ENCODE measurements around the gene ARHGAP26. TPM values are rescaled to one million over a fixed set of nuclear protein-coding genes. Genes with fewer than 3 reads are reported as not detected.

Gene ARHGAP26
- total RNA-seq, 4 donors from 2014 or later, result 11.0 to 23.3 (median 14.3) TPM

DNA sequence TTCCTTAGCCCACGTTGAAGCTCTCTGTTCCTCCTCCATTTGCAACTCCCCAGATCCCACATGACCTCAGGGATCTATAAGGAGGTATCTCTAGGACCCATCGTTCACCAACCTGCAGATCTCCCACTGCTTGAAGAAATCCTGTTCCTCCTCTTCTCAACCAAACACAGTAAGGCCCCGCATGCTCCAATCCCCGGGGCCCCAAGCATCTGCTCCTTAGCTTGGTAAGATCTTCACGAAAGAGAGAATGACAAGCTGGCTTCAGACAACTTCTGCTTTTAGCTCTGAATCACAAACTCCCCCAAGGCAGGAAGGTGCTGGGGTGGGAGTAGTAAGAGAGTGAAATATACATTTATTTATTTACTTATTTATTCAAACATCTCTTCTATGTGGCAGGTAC is 33.0 kb upstream of the ARHGAP26 start:
- H3K4me3 ChIP-seq (ENCODE audit: low read depth, poor library complexity, severe bottlenecking), result no peak overlapping the region
- no peak for TF ChIP-seq POLR2A (IDR thresholded peaks at IDR 0.05)
- TF ChIP-seq, protein P1, sequence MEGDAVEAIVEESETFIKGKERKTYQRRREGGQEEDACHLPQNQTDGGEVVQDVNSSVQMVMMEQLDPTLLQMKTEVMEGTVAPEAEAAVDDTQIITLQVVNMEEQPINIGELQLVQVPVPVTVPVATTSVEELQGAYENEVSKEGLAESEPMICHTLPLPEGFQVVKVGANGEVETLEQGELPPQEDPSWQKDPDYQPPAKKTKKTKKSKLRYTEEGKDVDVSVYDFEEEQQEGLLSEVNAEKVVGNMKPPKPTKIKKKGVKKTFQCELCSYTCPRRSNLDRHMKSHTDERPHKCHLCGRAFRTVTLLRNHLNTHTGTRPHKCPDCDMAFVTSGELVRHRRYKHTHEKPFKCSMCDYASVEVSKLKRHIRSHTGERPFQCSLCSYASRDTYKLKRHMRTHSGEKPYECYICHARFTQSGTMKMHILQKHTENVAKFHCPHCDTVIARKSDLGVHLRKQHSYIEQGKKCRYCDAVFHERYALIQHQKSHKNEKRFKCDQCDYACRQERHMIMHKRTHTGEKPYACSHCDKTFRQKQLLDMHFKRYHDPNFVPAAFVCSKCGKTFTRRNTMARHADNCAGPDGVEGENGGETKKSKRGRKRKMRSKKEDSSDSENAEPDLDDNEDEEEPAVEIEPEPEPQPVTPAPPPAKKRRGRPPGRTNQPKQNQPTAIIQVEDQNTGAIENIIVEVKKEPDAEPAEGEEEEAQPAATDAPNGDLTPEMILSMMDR (IDR thresholded peaks at IDR 0.05), result no peak
- 81 to 86% methylated on average over 5 of the region's 5 CpGs for WGBS, 2 donors
- intact Hi-C loops (cut with DNase I; ENCODE audit: low total_unique reads), result no loop called here
- no peak for DNase-seq (ENCODE audit: low spot score in 2 of 2)

- WGBS, 2 donors, result 55 to 63% methylated on average over 6 of the region's 6 CpGs
- no peak overlapping the region for H3K4me3 ChIP-seq (ENCODE audit: low read depth, poor library complexity, severe bottlenecking)
- no peak for DNase-seq (ENCODE audit: low spot score in 2 of 2)
- intact Hi-C loops (cut with DNase I; ENCODE audit: low total_unique reads), result no loop called here
- TF ChIP-seq POLR2A (IDR thresholded peaks at IDR 0.05), result no peak
Observed at GRCh38 chr5:142740474-142741242, 29.5 kb upstream of the ARHGAP26 start.

DNA sequence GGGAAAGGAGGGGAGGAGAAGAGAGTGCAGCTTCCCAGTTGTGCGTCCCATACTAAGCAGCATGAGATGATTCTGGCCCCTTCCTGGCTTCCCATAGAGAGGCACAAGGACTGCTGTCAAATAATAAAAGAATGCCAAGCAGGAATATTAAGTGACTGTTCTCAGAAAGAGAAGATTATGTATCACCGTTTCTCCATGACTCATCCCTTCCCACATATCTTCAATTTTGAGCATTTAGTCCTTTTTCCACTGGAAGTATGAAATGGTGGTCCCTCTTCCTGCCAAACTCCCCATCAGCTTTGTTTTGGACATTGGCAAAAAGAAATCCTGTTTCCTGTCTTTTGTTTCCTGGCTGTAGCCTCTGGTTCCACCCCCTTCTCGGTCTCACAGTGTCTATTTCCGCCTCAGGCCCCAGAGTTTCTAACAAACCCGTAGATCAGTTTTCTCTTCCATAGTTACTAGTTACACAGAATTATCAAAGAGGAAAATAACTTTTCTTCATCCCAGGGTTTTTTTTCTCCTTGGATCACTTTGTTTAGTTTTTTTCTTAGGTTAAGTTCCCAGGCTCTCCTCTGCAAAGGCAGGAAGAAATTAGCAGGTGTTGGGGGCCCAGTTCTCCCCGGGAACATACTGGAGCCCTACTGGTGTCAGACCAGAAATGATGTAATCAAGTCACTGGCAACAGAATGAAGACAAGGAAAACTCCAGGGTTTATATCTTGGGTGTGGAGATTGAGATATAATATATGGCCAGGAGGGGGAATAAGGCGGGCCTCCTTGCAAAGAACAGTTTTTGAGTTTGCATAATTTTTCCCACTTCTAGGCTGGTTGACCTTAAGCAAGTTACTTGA is 26.4 kb upstream of the ARHGAP26 start:
- H3K4me3 ChIP-seq (ENCODE audit: low read depth, poor library complexity, severe bottlenecking), result no peak overlapping the region
- WGBS, 2 donors, result 45 to 47% methylated on average over 7 of the region's 7 CpGs
- intact Hi-C loops (cut with DNase I; ENCODE audit: low total_unique reads), result no loop called here
- no peak for DNase-seq (ENCODE audit: low spot score in 2 of 2)
- TF ChIP-seq, protein P1 (IDR thresholded peaks at IDR 0.05), result no peak
- no peak for TF ChIP-seq POLR2A (IDR thresholded peaks at IDR 0.05)

- no peak for DNase-seq (ENCODE audit: low spot score in 2 of 2)
- no peak overlapping the region for H3K4me3 ChIP-seq (ENCODE audit: low read depth, poor library complexity, severe bottlenecking)
- intact Hi-C loops (cut with DNase I; ENCODE audit: low total_unique reads), result no loop called here
- 95 to 96% methylated on average over 4 of the region's 4 CpGs for WGBS, 2 donors
- TF ChIP-seq, protein P1 (IDR thresholded peaks at IDR 0.05), result no peak
- TF ChIP-seq POLR2A (IDR thresholded peaks at IDR 0.05), result no peak
Observed at GRCh38 chr5:142745268-142745667, 24.9 kb upstream of the ARHGAP26 start.

DNA sequence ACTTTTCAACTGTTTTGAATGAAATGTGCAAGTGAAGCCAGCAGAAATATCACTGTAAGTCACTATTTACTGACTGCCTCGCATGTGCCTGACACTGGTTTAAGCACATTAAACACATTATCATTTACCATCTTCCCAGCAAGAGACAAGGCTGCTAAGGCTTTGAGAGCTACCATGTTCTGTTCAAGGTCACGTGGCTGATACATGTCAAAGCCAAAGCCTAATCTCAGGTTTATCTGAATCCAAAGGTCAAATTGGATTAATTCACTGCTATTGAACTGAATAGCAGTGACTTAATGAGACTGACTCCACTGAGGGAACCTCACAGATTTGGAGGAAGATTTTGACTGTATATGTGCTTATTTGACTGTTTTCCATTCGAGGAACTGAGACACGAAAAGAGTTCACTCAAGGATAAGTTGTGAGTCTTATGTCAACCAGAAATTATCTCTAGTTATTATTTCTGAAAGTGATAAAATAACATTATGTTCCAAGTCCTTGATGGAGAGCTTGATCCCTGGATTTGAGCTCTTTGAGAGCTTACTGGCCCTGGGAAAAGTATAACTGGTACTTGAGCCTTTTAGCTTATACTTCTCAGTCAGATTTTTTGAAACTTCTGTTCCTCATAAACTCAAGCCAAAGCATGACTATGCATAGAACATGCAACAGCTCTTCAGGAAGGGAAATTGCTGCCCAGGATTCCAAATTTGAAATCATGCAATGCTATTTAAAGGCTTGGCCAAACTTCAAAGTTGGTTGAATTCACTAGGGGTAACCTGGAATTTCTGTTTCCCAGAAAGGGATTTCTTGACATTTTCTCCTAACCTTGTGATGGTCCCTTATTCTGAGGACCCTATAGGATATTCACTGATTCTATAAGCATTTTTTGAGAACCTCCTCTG is 23.4 kb upstream of the ARHGAP26 start:
- WGBS, 2 donors, result 65 to 77% methylated on average over 4 of the region's 4 CpGs
- TF ChIP-seq, protein P1 (IDR thresholded peaks at IDR 0.05), result no peak
- TF ChIP-seq POLR2A (IDR thresholded peaks at IDR 0.05), result no peak
- intact Hi-C loops (cut with DNase I; ENCODE audit: low total_unique reads), result no loop called here
- no peak overlapping the region for H3K4me3 ChIP-seq (ENCODE audit: low read depth, poor library complexity, severe bottlenecking)
- no peak for DNase-seq (ENCODE audit: low spot score in 2 of 2)

All from lower leg skin (tissue), 4 donors.